Measurements from ENCODE around the gene CHST11.
"Not testable (repeated sequence)": the region's sequence is repeated elsewhere in the genome, so short reads cannot be mapped to it uniquely, and the experiment has no call there.

Gene CHST11

DNA sequence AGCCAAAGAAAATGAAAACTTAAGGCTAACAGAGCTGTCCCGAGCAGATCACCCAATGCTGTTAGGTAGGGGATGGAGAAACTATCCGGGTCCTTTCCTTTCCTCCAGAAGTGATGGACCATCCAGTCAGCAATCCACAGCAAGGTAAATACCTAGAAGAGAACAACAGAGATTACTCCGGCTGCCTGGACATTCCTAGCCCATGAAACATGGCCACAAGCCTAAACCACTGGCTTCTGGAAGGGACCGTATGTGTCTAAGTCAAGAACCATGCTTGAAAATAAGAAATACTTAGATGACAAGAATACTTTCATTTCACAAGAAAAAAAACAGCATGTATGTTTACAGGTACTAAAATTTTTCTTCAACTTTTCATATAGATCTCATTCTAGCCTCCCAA is 348.4 kb downstream of the CHST11 start:
- H3K4me3 ChIP-seq (ENCODE audit: control insufficient read depth, low read depth, low read length): no peak overlapping the region
- peak; percentile 21 for DNase-seq (ENCODE audit: low read depth)
- TF ChIP-seq, protein P1, sequence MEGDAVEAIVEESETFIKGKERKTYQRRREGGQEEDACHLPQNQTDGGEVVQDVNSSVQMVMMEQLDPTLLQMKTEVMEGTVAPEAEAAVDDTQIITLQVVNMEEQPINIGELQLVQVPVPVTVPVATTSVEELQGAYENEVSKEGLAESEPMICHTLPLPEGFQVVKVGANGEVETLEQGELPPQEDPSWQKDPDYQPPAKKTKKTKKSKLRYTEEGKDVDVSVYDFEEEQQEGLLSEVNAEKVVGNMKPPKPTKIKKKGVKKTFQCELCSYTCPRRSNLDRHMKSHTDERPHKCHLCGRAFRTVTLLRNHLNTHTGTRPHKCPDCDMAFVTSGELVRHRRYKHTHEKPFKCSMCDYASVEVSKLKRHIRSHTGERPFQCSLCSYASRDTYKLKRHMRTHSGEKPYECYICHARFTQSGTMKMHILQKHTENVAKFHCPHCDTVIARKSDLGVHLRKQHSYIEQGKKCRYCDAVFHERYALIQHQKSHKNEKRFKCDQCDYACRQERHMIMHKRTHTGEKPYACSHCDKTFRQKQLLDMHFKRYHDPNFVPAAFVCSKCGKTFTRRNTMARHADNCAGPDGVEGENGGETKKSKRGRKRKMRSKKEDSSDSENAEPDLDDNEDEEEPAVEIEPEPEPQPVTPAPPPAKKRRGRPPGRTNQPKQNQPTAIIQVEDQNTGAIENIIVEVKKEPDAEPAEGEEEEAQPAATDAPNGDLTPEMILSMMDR (IDR thresholded peaks at IDR 0.05; ENCODE audit: control insufficient read depth, insufficient read depth, low read depth, low read length, missing control alignments): no peak

DNA sequence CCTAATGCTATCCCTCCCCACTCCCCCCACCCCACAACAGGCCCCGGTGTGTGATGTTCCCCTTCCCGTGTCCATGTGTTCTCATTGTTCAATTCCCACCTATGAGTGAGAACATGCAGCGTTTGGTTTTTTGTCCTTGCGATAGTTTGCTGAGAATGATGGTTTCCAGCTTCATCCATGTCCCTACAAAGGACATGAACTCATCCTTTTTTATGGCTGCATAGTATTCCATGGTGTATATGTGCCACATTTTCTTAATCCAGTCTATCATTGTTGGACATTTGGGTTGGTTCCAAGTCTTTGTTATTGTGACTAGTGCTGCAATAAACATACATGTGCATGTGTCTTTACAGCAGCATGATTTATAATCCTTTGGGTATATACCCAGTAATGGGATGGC is 349.4 kb downstream of the CHST11 start:
- not testable (repeated sequence) for H3K4me3 ChIP-seq (ENCODE audit: control insufficient read depth, low read depth, low read length); DNase-seq (ENCODE audit: low read depth)

DNA sequence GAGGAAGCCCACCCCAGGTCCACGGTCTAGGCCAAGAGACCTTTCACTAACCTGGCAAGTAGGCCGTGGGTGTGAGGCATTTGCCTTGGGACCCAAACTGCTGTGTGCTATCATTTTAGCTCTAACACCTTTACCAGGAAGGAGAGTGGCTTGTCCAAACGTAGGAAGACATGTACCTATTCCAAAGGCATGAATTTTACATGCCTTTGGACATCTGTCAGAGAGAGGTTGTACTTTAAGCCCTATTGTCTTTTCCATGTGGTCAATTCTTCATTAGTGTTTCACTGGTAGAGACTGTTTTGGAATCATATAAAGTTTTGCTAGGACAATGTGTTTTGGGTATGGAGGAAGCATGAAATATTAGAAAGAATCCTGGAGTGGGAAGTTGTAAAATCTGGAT is 352.5 kb downstream of the CHST11 start:
- DNase-seq (ENCODE audit: low read depth): no peak
- TF ChIP-seq, protein P1 (IDR thresholded peaks at IDR 0.05; ENCODE audit: control insufficient read depth, insufficient read depth, low read depth, low read length, missing control alignments): no peak
- no peak overlapping the region for H3K4me3 ChIP-seq (ENCODE audit: control insufficient read depth, low read depth, low read length)

DNA sequence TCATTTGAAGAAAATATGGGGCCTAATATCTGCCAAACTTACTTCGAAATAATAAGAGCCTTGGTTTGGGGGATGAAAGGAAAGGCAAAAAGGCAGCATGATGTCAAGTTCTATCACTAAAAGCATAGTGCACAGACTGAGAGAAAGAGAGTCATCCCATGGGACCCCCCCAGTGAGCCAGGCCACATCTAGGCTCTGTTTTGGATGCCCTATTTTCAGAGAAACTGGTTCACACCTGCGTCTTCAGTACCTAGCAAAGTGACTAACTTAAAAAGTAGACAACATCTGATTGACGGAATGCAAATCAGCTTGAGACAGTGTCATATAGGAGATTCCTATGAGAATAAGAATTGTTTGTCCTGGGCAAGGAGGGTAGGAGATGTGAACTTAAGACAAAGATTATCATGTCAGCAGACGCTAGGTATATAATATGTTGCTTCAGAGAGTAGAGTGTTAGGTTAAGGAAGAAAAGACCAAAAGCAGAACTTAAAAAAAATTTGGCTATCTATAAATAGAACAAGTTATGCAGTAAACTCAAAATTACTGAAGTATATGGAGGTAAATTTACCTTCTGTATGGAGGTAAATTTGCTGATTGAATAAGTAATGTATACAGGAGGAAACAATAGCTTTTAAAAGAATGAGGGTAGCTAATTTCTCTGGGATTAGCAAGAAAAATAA is 353.1 kb downstream of the CHST11 start:
- TF ChIP-seq, protein P1 (IDR thresholded peaks at IDR 0.05; ENCODE audit: control insufficient read depth, insufficient read depth, low read depth, low read length, missing control alignments): no peak
- H3K4me3 ChIP-seq (ENCODE audit: control insufficient read depth, low read depth, low read length): no peak overlapping the region

More for the DNA sequence above, 353.1 kb downstream of the CHST11 start:
- no peak for DNase-seq (ENCODE audit: low read depth)
